KMS-11 (cell line): ENCODE measurements around the gene NLK.

Experiments
- H2AFZ ChIP-seq: fragments of 200-600 bp; sonication (generic); 2 replicates; pipeline ENCODE4 v1.6.1; 2016; ENCODE audit warnings: antibody characterized with exemption, mixed run types, low read depth
- H3K27ac ChIP-seq: fragments of 200-600 bp; sonication (generic); 2 replicates; pipeline ENCODE4 v1.6.1; 2016; ENCODE audit warnings: mild to moderate bottlenecking, mixed run types
- H3K27me3 ChIP-seq: fragments of 200-600 bp; sonication (generic); 2 replicates; pipeline ENCODE4 v1.6.1; 2017; ENCODE audit warnings: mild to moderate bottlenecking, low read depth, mixed run types, moderate library complexity; ENCODE audit not compliant: insufficient read depth
- H3K36me3 ChIP-seq: fragments of 200-600 bp; sonication (generic); 2 replicates; pipeline ENCODE4 v1.6.1; 2017; ENCODE audit warnings: mild to moderate bottlenecking, mixed run types; ENCODE audit not compliant: insufficient read depth
- H3K4me1 ChIP-seq: fragments of 200-600 bp; sonication (generic); 2 replicates; pipeline ENCODE4 v1.6.1; 2016; ENCODE audit warnings: mild to moderate bottlenecking, low read depth, mixed run types; ENCODE audit not compliant: poor library complexity, severe bottlenecking
- H3K4me2 ChIP-seq: fragments of 200-600 bp; sonication (generic); 2 replicates; pipeline ENCODE4 v1.7.0; 2016; ENCODE audit warnings: mild to moderate bottlenecking, mixed run types
- H3K4me3 ChIP-seq: fragments of 200-600 bp; sonication (generic); IDR thresholded peaks from 2 replicates; pipeline ENCODE4 v1.6.1; 2017; ENCODE audit warnings: low read depth, low read length, mixed read lengths; ENCODE audit not compliant: insufficient read depth
- H3K79me2 ChIP-seq: fragments of 200-600 bp; sonication (generic); 2 replicates; pipeline ENCODE4 v1.6.1; 2016; ENCODE audit warnings: low read depth, mixed run types; ENCODE audit not compliant: insufficient read depth
- H3K9ac ChIP-seq: fragments of 200-600 bp; sonication (generic); 2 replicates; pipeline ENCODE4 v1.6.1; 2016; ENCODE audit warnings: mild to moderate bottlenecking, mixed run types
- H4K20me1 ChIP-seq: fragments of 200-600 bp; sonication (generic); 2 replicates; pipeline ENCODE4 v1.6.1; 2016; ENCODE audit warnings: mild to moderate bottlenecking, mixed run types; ENCODE audit not compliant: insufficient read depth
- CTCF ChIP-seq: fragments of 200-600 bp; sonication (generic); conservative IDR thresholded peaks from 2 replicates; pipeline ENCODE4 v1.6.1; 2017; ENCODE audit warnings: low read depth, mild to moderate bottlenecking, antibody characterized with exemption, low read length, moderate library complexity, mixed read lengths

The NLK gene

GRCh38 chr17:28173031-28173561 lies 130.6 kb downstream of the NLK start:
- H2AFZ ChIP-seq = no peak overlapping the region
- no peaks in the 10 kb centered on the region for H4K20me1 ChIP-seq
- H3K27ac ChIP-seq = no peak overlapping the region
- no peak for TF ChIP-seq CTCF
- H3K79me2 ChIP-seq = no peaks in the 10 kb centered on the region
- H3K4me1 ChIP-seq = no peaks in the 10 kb centered on the region
- no peaks in the 10 kb centered on the region for H3K36me3 ChIP-seq
- no peak overlapping the region for H3K9ac ChIP-seq
- no peak overlapping the region for H3K4me2 ChIP-seq
- H3K4me3 ChIP-seq = no peak overlapping the region
- no peaks in the 10 kb centered on the region for H3K27me3 ChIP-seq

GRCh38 chr17:28173801-28174200 lies 131.3 kb downstream of the NLK start:
- H3K4me2 ChIP-seq = no peak overlapping the region
- H3K9ac ChIP-seq = no peak overlapping the region
- H3K36me3 ChIP-seq = no peaks in the 10 kb centered on the region
- no peaks in the 10 kb centered on the region for H3K27me3 ChIP-seq
- no peaks in the 10 kb centered on the region for H3K4me1 ChIP-seq
- no peaks in the 10 kb centered on the region for H4K20me1 ChIP-seq
- no peak overlapping the region for H3K27ac ChIP-seq
- TF ChIP-seq CTCF = no peak
- no peaks in the 10 kb centered on the region for H3K79me2 ChIP-seq
- H2AFZ ChIP-seq = no peak overlapping the region
- H3K4me3 ChIP-seq = no peak overlapping the region

- no peak for TF ChIP-seq CTCF
- no peaks in the 10 kb centered on the region for H3K27me3 ChIP-seq
Observed at GRCh38 chr17:28174352-28175046, 132.0 kb downstream of the NLK start.

GRCh38 chr17:28177351-28177750 lies 134.9 kb downstream of the NLK start:
- Histone ChIP-seq H4K20me1 (no peaks in the 10 kb centered on the region), H3K79me2 (no peaks in the 10 kb centered on the region), H3K36me3 (no peaks in the 10 kb centered on the region), H3K27me3 (no peaks in the 10 kb centered on the region), H3K9ac (no peak overlapping the region), H2AFZ (no peak overlapping the region), H3K4me1 (no peaks in the 10 kb centered on the region), H3K27ac (no peak overlapping the region), H3K4me2 (no peak overlapping the region), H3K4me3 (no peak overlapping the region)
- TF ChIP-seq CTCF = no peak

More at GRCh38 chr17:28174352-28175046, 132.0 kb downstream of the NLK start:
- Histone ChIP-seq H3K4me3 (no peak overlapping the region), H3K27ac (no peak overlapping the region), H3K4me1 (no peaks in the 10 kb centered on the region), H3K9ac (no peak overlapping the region), H3K36me3 (no peaks in the 10 kb centered on the region), H3K79me2 (no peaks in the 10 kb centered on the region), H3K4me2 (no peak overlapping the region), H2AFZ (no peak overlapping the region), H4K20me1 (no peaks in the 10 kb centered on the region)
